Ovary (tissue), 3 donors: Measurements from ENCODE around the gene USP25.

ENCODE experiments used
- POLR2A ChIP-seq: fragments of 450-650 bp; IDR thresholded peaks from one replicate; pipeline ENCODE4 v1.6.1; 2017; ENCODE audit warnings: antibody characterized with exemption, mild to moderate bottlenecking, moderate library complexity
- TF ChIP-seq, protein P1 (sequence below), 3 donors: fragments of 450-650 bp in 2 of 3; fragments of 200-600 bp in 1 of 3; IDR thresholded peaks; one replicate each; pipeline versions ENCODE4 v1.5.1 to v1.8.0; 2016 to 2022; ENCODE audit warnings: antibody characterized with exemption in 3 of 3, mild to moderate bottlenecking in 1 of 3
- donor health status: DM: no; HTN: no; CAD: no.

DNA sequence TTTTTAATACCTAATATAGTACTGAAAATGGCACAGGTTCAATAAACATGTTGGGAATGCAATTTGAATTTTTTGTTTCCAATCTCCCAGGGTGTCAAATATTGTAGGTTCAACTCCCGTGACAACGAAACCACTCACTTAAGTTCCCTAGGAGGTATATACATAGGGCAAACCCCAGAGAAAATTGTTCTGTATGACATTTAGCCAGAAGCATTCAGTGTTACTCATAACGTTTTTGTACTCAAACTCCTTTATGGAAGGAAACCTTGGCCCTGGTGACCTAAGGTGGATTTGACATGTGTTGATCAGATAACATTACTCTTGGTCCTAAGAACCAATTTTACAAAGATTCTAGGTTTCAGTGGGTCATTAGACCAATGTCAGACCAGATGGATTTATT, 110.6 kb downstream of the USP25 start:
- TF ChIP-seq, protein P1, sequence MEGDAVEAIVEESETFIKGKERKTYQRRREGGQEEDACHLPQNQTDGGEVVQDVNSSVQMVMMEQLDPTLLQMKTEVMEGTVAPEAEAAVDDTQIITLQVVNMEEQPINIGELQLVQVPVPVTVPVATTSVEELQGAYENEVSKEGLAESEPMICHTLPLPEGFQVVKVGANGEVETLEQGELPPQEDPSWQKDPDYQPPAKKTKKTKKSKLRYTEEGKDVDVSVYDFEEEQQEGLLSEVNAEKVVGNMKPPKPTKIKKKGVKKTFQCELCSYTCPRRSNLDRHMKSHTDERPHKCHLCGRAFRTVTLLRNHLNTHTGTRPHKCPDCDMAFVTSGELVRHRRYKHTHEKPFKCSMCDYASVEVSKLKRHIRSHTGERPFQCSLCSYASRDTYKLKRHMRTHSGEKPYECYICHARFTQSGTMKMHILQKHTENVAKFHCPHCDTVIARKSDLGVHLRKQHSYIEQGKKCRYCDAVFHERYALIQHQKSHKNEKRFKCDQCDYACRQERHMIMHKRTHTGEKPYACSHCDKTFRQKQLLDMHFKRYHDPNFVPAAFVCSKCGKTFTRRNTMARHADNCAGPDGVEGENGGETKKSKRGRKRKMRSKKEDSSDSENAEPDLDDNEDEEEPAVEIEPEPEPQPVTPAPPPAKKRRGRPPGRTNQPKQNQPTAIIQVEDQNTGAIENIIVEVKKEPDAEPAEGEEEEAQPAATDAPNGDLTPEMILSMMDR (IDR thresholded peaks at IDR 0.05) = no peak
- TF ChIP-seq POLR2A = no peak
